AG09309 (cell line): ENCODE results near the gene CABCOCO1.

Experiments
- DNase-seq: peaks from one replicate; pipeline ENCODE4 v3.0.0-alpha.2; 2010; ENCODE audit warnings: low read depth
- H3K4me3 ChIP-seq: 2 replicates; pipeline ENCODE4 v1.5.1; 2011; ENCODE audit warnings: mild to moderate bottlenecking, low read depth, low read length, moderate library complexity; ENCODE audit not compliant: control insufficient read depth
- TF ChIP-seq, protein P1 (sequence below): IDR thresholded peaks from 2 replicates; pipeline ENCODE4 v1.5.1; 2011; ENCODE audit warnings: mild to moderate bottlenecking, low read depth, low read length, inconsistent platforms; ENCODE audit not compliant: insufficient read depth, control insufficient read depth; ENCODE audit errors: missing control alignments

CABCOCO1 gene

DNA sequence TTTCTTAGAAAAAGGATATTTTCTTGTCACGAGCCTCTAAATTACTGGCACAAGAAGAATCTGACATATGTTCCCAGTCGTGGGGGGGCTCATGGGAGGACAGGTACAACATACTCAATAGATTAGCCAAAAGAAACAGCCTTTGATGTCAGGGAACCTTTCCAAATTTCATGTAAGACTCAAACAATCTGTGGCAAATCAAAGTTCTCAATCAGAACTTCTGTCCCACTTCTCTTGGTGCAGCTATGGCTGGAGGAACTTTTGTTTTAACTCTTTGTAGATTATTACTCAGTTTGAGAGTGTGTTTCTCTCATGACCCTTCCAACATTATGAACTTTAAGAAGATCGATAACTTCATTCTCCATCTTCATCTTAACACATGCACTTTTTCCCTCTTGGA is 124.4 kb downstream of the CABCOCO1 start:
- TF ChIP-seq, protein P1, sequence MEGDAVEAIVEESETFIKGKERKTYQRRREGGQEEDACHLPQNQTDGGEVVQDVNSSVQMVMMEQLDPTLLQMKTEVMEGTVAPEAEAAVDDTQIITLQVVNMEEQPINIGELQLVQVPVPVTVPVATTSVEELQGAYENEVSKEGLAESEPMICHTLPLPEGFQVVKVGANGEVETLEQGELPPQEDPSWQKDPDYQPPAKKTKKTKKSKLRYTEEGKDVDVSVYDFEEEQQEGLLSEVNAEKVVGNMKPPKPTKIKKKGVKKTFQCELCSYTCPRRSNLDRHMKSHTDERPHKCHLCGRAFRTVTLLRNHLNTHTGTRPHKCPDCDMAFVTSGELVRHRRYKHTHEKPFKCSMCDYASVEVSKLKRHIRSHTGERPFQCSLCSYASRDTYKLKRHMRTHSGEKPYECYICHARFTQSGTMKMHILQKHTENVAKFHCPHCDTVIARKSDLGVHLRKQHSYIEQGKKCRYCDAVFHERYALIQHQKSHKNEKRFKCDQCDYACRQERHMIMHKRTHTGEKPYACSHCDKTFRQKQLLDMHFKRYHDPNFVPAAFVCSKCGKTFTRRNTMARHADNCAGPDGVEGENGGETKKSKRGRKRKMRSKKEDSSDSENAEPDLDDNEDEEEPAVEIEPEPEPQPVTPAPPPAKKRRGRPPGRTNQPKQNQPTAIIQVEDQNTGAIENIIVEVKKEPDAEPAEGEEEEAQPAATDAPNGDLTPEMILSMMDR: no peak
- no peak for DNase-seq
- H3K4me3 ChIP-seq: no peak overlapping the region

DNA sequence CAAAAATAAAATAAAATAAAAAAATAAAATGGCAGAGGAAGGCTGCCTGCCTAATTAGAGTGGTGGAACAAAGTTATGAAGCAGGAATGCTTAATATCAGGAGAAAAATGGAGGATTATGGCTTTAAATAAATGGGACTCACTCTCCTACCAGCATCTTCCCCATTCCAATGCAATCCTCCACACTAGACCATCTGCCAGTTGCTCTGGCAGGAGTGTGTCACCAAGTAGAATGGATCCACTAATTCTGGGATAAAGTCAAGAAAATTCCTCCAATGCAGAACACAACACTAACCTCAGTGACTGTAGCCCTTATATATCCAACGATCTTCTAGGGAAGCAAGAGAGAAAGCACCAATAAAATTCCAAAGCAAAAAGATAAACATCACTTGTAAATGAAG is 126.3 kb downstream of the CABCOCO1 start:
- TF ChIP-seq, protein P1: no peak
- no peak overlapping the region for H3K4me3 ChIP-seq
- DNase-seq: no peak

DNA sequence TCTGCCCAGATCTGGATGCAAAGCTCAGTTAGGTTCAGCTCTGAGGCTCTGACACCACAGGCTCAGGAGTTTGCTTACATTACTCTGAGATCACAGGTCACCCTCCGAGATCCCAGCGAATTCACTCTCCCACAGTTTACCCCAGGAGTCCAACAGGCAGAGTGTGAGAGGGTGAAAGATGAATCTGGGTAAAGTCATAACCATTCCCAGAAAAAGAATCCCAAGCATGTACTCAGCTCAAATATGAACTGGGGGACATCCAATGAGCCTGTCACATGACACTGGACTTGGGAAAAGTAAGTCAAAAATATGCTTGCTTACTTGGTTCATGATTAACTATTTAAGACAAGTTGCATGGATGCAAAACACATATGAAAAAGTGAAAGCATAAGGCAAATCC is 128.5 kb downstream of the CABCOCO1 start:
- no peak for DNase-seq
- TF ChIP-seq, protein P1: no peak
- H3K4me3 ChIP-seq: no peak overlapping the region

DNA sequence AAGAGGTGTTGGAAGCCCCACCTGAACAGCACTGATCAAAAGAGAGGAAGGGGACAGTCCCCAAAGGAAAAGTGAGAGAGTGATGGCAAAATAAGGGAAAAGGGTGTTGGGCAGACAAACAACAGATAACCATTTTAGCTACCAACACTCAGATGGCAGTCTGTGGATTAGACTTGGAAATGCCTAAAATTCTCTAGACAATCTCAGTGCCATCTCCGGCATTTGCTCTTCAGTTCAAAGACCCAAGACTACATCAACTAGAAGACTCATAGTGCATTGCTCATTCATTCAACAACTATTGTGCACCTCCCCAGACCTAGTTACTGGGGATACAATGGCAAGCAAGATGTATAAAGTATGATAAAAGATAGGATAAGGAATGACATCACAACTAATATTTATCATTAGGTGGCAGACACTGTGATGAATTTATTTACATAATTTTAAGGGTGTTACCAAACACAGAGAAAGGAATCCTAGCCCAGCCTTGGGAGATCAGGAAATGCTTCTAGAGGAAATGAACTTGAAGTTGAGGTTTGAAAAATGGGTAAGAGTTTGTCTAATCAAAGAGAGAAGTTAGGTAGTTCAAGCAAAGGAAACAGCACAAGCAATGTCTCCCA is 129.5 kb downstream of the CABCOCO1 start:
- H3K4me3 ChIP-seq: no peak overlapping the region
- TF ChIP-seq, protein P1: no peak
- no peak for DNase-seq

DNA sequence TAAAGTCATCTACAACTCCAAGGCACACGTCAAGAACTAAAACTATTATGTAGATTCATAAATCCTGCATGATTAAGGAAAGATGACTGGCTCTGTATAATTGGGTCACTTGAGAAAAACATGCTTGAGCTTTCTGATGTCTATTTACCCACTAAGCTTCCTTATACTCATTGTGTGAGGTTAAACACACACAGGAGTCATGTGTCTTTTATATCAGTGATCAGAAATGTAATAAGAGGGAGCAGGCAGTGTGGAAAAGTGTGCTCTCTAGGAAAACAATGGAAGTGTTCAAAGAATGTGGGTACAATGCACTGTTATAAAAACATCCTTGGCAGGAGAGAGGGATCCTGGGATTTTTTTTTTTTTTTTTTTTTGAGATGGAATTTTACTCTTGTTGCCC is 130.2 kb downstream of the CABCOCO1 start:
- TF ChIP-seq, protein P1: no peak
- H3K4me3 ChIP-seq: no peak overlapping the region
- DNase-seq: no peak

DNA sequence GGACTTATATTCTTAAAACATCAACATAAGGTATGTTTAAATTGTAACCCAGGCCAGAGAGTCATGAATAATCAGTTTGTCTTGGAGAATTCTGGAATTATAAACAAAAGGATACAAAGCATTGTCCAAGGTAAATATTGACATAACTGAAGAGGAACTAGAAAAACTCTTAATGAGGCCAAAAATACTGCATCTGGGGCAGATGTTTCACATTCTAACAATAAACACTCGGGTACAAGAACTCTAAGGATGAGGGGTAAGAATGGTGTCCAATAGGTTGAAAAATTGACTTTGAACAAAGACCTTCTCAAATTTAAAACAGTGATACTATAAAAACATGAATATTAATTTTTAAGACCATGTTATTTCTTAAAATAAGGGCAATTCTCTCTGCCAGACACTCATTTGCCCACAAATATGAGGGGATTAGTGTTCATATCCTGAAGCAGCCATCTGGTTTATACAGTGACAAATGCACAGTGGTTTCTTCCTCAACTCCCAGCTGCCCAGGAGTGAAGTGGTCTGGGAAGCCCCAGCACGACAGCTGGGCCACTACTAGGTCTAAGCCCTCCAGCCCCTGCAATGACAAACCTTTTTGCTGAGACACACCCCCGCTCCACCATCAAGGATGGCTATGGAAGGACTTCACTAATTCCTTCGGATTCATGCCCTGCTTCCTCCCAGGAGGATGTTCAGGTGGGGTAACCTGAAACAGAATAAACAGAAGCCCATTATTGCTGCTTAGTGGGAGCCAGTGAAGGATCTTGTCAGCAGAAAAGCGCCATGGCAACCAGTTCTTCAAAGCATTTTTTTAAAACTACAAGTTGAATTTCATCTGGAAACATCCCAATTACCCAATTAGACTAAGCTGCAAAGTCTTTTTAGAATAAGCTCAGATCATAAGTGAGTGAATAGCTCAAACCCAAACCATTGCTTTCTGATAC is 131.3 kb downstream of the CABCOCO1 start:
- DNase-seq: no peak
- TF ChIP-seq, protein P1: no peak
- H3K4me3 ChIP-seq: no peak overlapping the region
